HL-60/S4 (cell line): ENCODE results near the gene RGL1.

Experiments used
- in situ Hi-C: fragments of 300-500 bp; cut with MboI; formaldehyde crosslinking; loops from 2 replicates; pipeline ENCODE4 v1.14.3; 2022; ENCODE audit warnings: low sequenced_read_pairs

Gene RGL1

GRCh38 chr1:183885142-183885735 lies 80.3 kb downstream of the RGL1 start:
- in situ Hi-C loops = no loop called here

- in situ Hi-C loops = no loop called here
Measured at GRCh38 chr1:183886083-183886828, 81.3 kb downstream of the RGL1 start.

- in situ Hi-C loops = no loop called here
Measured at GRCh38 chr1:183886853-183887252, 81.9 kb downstream of the RGL1 start.

GRCh38 chr1:183887826-183888819 lies 83.2 kb downstream of the RGL1 start:
- in situ Hi-C loops = no loop called here

- in situ Hi-C loops = no loop called here
Measured at GRCh38 chr1:183889095-183889494, 84.2 kb downstream of the RGL1 start.

DNA sequence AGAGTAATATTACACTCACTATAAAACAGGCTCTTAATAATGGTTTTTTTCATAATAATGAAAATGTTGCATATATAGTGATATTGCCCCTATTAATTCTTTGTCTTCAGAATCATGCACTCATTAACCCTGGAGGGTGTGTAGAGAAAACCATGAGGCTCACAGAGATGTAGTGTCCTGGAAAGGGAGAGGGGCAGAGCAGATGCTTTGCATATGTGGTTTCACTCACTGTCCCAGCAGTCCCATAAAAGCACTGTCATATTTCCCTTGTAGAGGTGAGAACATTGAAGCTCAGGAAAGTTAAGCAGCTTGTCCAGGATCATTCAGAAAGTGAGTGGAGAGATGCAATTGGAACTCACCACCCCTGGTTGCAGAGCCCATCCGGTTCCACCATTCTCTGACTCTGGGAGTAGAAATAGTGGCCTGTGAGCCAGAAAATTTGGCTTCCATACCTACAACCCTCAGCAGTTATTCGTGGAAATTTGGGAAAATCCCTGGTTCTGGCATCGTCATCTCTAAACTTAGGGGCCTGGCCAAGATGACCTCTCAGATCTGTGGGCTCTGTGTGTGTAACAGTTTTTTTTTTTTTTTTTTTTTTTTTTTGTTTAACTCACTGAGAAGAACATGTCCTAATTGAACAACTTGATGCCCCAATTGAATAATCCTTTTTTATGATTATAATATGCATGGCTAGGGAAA lies 86.4 kb downstream of the RGL1 start:
- in situ Hi-C loops = no loop called here

- in situ Hi-C loops = no loop called here
Measured at GRCh38 chr1:183892351-183892793, 87.5 kb downstream of the RGL1 start.

- in situ Hi-C loops = no loop called here
Measured at GRCh38 chr1:183893561-183894289, 88.8 kb downstream of the RGL1 start.

- in situ Hi-C loops = no loop called here
Measured at GRCh38 chr1:183894290-183894565, 89.3 kb downstream of the RGL1 start.

DNA sequence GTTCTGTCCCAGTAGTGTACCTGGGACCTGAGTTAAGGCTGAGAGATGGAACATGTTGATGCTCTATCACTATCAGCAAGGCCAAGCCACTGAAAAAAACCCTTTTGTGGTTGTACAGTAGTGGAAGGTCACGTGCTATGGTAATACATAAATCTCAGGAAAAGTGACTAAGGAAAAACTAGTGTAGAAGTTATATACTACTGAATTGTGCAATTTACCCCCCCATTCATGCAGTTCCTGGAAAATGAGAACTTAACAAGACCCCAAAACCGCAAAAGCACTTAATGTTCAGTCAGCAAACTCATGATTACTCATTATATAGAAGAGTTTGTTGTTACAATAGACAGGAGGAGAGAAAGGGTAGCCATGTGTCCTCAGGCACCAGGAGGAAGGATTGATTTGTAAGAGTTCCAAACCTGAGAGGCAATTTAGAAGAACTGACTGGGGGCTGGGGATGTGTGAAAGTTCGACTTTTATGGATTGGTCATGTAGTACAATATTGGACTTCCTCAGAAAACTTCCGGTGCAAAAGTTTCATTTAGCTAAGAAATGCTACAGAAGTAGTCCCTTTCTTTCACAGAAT lies 91.6 kb downstream of the RGL1 start:
- in situ Hi-C loops = no loop called here

DNA sequence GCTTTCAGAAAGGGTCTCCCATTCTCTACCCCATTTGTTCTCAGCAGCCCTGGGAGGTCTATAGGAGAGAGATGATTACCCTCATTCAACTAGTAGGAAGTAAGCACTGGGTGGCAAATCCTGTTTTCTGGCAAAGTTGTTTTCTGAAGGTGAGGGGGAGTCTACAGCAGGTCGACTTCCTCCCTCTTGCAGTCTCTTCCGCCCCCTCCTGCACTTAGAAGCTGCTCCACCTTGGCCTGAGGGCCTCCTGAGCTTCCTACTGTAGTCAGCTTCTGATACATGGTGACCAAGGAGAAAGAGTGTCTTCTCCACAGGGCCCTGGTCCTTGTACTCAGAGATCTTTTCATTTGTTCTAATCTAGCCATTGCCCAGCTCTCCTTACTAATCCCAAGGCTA lies 93.1 kb downstream of the RGL1 start:
- in situ Hi-C loops = no loop called here

GRCh38 chr1:183898610-183899009 lies 93.7 kb downstream of the RGL1 start:
- in situ Hi-C loops = no loop called here

GRCh38 chr1:183901748-183902330 lies 96.9 kb downstream of the RGL1 start:
- in situ Hi-C loops = loop anchor here (25.0 kb wide), 1 partner anchor 240 kb away; the partner anchor contains the start of gene APOBEC4

DNA sequence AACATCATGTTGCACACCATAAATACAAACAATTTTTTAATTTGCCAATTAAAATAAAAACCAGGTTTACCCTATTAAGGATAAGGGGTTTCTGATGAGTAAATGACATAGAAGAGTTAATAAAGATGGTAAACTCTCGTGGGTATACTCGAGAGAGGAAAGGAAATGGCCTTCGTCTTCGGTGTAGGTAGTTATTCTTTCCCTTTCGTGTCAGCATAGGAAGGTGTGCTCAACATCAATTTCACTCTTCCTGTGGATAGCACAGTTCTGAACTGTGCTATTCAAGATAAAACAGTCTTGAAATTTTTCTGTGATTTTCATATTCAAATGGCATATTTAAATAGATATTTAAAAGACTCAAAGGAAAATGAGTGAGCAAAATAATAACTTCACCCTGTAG lies 98.2 kb downstream of the RGL1 start:
- in situ Hi-C loops = loop anchor here (25.0 kb wide), 1 partner anchor 241 kb away; the partner anchor contains the start of gene APOBEC4

DNA sequence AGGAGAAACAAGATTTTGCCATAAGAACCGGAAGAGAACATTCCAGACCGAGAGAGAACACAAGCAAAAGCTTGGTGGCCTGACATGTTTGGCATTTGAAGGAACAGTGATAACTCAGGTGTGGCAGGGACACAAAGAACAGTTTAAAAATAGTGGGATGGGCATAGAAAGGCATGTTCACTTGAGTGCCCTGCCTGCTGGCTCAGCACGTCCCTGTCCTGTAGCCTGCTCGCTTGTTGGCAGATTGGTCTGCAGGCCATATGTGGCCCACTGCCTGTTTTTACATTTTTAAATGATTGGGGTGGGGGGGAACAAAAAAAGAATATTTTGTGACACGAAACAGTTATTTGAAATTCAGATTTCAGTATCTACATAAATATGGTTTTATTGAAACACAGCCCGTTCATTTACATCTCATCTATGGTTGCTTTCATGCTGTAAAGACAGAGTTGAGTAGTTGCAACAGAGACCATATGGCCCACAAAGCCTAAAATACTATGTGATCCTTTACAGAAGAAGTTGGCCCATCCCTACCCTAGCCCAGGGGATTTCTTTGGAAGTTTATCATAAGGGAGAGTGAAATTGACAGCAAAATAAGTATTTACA lies 100.7 kb downstream of the RGL1 start:
- in situ Hi-C loops = loop anchor here (25.0 kb wide), 1 partner anchor 243 kb away; the partner anchor contains the start of gene APOBEC4

DNA sequence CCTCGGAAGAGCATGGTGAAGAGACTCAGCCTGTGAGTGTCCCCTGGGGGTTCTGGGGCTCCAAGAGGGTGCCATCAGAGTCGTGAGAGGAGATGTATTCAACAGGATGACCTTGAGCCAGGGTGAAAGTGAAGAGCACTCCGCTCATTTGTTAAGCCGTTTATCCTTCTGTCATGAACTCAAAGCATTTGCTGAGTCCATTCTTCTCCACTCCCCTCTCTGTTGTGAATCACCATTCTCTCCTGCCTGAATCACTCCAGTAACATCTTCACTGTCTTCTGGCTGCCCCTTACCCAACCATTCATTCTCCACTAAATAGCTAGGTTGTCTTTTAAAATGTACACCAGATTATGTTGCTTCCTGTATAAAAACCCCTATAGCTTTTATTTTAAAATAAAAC lies 102.2 kb downstream of the RGL1 start:
- in situ Hi-C loops = loop anchor here (25.0 kb wide), 1 partner anchor 245 kb away; the partner anchor contains the start of gene APOBEC4

DNA sequence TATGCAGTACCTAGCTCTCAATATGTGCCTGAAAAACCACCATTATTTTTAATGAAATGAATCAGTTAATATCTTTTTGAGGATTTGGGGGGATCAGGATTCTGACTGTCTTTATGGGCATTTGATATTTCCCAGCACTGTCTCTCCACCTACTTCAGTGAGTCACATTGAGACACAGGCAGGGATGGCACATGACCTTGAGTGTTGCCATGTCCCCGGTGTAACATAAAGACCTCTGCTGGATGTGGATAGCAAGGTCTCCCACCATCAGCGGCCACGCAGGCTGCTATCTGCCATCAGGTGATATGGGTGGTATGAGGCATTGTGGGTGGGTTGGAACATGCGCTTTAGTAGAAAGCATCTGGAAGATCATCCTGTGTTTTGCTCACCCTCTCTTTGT lies 103.2 kb downstream of the RGL1 start:
- in situ Hi-C loops = loop anchor here (25.0 kb wide), 1 partner anchor 246 kb away; the partner anchor contains the start of gene APOBEC4

DNA sequence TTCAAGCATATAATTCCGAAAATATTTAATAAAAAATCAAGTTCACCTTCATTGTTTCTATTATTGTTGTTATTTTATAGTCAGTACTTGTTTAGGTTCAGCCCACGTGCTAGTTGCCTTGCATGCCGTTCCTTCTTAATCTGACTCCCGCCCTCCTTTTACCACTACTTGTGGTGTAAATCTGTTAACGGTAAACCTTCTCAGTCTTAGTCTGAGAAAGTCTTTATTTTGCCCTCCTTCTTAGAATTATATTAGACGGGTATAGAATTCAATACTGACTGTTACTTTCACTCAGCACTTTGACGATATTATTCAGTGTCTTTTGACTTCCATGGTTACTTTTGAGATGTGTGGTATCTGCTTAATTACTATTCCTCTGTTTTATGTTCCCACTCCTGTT lies 104.8 kb downstream of the RGL1 start:
- in situ Hi-C loops = loop anchor here (25.0 kb wide), 1 partner anchor 247 kb away; the partner anchor contains the start of gene APOBEC4

DNA sequence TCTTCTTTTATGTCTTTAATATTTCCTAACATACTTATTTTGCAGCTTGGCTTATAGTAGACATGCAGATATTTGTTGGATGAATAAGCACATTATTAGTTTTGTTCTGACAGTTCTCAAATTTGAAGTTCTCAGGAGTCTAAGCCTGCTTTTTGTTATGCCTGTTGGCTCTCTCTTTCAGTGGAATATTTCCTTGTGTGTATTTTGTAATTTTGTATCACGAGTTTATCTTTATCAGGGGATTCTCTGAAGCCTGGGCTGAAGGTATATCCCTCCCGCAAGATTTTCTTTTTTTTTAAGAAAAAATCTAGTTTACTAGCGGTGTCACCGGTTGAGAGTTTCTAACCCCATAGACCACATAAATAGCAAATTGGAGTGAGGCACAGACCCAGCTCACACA lies 105.9 kb downstream of the RGL1 start:
- in situ Hi-C loops = loop anchor here (25.0 kb wide), 1 partner anchor 249 kb away; the partner anchor contains the start of gene APOBEC4
